Panc1 (cell line): ENCODE results near the gene FAM114A2.

Experiments
- CTCF ChIP-seq: fragments of 450-650 bp; IDR thresholded peaks from 2 replicates; pipeline ENCODE4 v1.5.1; 2017; ENCODE audit warnings: mild to moderate bottlenecking
- POLR2AphosphoS5 ChIP-seq: IDR thresholded peaks from 2 replicates; pipeline ENCODE4 v1.6.1; 2012; ENCODE audit warnings: mild to moderate bottlenecking, low read depth, low read length, moderate library complexity
- REST ChIP-seq, 2 experiments: IDR thresholded peaks; 2 replicates each; pipeline ENCODE4 v1.6.1; 2011 to 2012; ENCODE audit warnings: low read depth in 2 of 2, control low read depth in 1 of 2, low read length in 1 of 2, mild to moderate bottlenecking in 1 of 2, moderate library complexity in 1 of 2; ENCODE audit not compliant: insufficient read depth in 1 of 2
- SIN3A ChIP-seq: IDR thresholded peaks from 2 replicates; pipeline ENCODE4 v1.6.1; 2012; ENCODE audit warnings: low read depth, mild to moderate bottlenecking, low read length, moderate library complexity, borderline replicate concordance; ENCODE audit not compliant: insufficient read depth
- TCF7L2 ChIP-seq: IDR thresholded peaks from 2 replicates; pipeline ENCODE4 v1.6.1; 2011; ENCODE audit warnings: mild to moderate bottlenecking, low read depth, low read length, inconsistent platforms

GRCh38 chr5:154010660-154011059 lies 28.1 kb downstream of the FAM114A2 start:
- TF ChIP-seq SIN3A: no peak
- no peak for TF ChIP-seq CTCF
- no peak for TF ChIP-seq REST (IDR thresholded peaks at IDR 0.05; ENCODE audit: insufficient read depth in 1 of 2, low read depth in 2 of 2, low read length in 1 of 2)
- TF ChIP-seq POLR2AphosphoS5: no peak
- TF ChIP-seq TCF7L2: no peak
